Measurements from ENCODE around the gene BTBD16. TPM values are rescaled to one million over a fixed set of nuclear protein-coding genes. Genes with fewer than 3 reads are reported as not detected.

The BTBD16 gene
- total RNA-seq, 2 experiments from 2014 or later, result not detected

- no peak overlapping the region for H3K4me3 Mint-ChIP-seq
- no peak overlapping the region for H3K27ac Mint-ChIP-seq
- DNase-seq (no peak), ATAC-seq (ENCODE audit: low read depth) (no peak)
- POLR2A ChIA-PET, result no interaction called here
- no peaks in the 10 kb centered on the region for H3K36me3 Mint-ChIP-seq
- peaks cover 9% of the 10 kb centered on the region for H3K27me3 Mint-ChIP-seq
- H3K9me3 Mint-ChIP-seq, result no peaks in the 10 kb centered on the region
- peaks cover 3% of the 10 kb centered on the region for H3K4me1 Mint-ChIP-seq
These were observed 17.8 kb downstream of the BTBD16 start for GRCh38 chr10:122288917-122289316.

GRCh38 chr10:122290334-122290733 lies 19.2 kb downstream of the BTBD16 start:
- Mint-ChIP-seq H3K36me3 (no peaks in the 10 kb centered on the region), H3K27me3 (peaks cover 5% of the 10 kb centered on the region), H3K4me1 (peaks cover 10% of the 10 kb centered on the region), H3K27ac (no peak overlapping the region), H3K4me3 (no peak overlapping the region), H3K9me3 (no peaks in the 10 kb centered on the region)
- ATAC-seq (ENCODE audit: low read depth) (no peak), DNase-seq (no peak)
- POLR2A ChIA-PET, result no interaction called here

GRCh38 chr10:122290833-122291532 lies 19.9 kb downstream of the BTBD16 start:
- POLR2A ChIA-PET, result no interaction called here
- Mint-ChIP-seq H3K27ac (no peak overlapping the region), H3K4me1 (peaks cover 16% of the 10 kb centered on the region), H3K9me3 (no peaks in the 10 kb centered on the region), H3K27me3 (peaks cover 5% of the 10 kb centered on the region), H3K36me3 (no peaks in the 10 kb centered on the region), H3K4me3 (no peak overlapping the region)
- ATAC-seq (ENCODE audit: low read depth) (no peak), DNase-seq (no peak)

GRCh38 chr10:122291739-122292138 lies 20.6 kb downstream of the BTBD16 start:
- no peak overlapping the region for H3K27ac Mint-ChIP-seq
- no peaks in the 10 kb centered on the region for H3K36me3 Mint-ChIP-seq
- ATAC-seq (ENCODE audit: low read depth) (no peak), DNase-seq (no peak)
- peaks cover 11% of the 10 kb centered on the region for H3K27me3 Mint-ChIP-seq
- H3K9me3 Mint-ChIP-seq, result no peaks in the 10 kb centered on the region
- POLR2A ChIA-PET, result no interaction called here
- H3K4me3 Mint-ChIP-seq, result no peak overlapping the region
- H3K4me1 Mint-ChIP-seq, result peaks cover 16% of the 10 kb centered on the region

GRCh38 chr10:122292376-122292775 lies 21.3 kb downstream of the BTBD16 start:
- Mint-ChIP-seq H3K27ac (no peak overlapping the region), H3K4me3 (no peak overlapping the region), H3K27me3 (peaks cover 16% of the 10 kb centered on the region), H3K36me3 (no peaks in the 10 kb centered on the region), H3K4me1 (peaks cover 16% of the 10 kb centered on the region), H3K9me3 (no peaks in the 10 kb centered on the region)
- POLR2A ChIA-PET, result no interaction called here
- DNase-seq (no peak), ATAC-seq (ENCODE audit: low read depth) (no peak)

GRCh38 chr10:122293156-122293960 lies 22.3 kb downstream of the BTBD16 start:
- H3K27ac Mint-ChIP-seq, result no peak overlapping the region
- H3K9me3 Mint-ChIP-seq, result no peaks in the 10 kb centered on the region
- peaks cover 21% of the 10 kb centered on the region for H3K27me3 Mint-ChIP-seq
- H3K36me3 Mint-ChIP-seq, result no peaks in the 10 kb centered on the region
- H3K4me1 Mint-ChIP-seq, result peaks cover 16% of the 10 kb centered on the region
- POLR2A ChIA-PET, result no interaction called here
- DNase-seq (no peak), ATAC-seq (ENCODE audit: low read depth) (no peak)
- H3K4me3 Mint-ChIP-seq, result no peak overlapping the region

- Mint-ChIP-seq H3K27ac (no peak overlapping the region), H3K36me3 (no peaks in the 10 kb centered on the region)
These were observed 22.9 kb downstream of the BTBD16 start for GRCh38 chr10:122293961-122294380.

GRCh38 chr10:122294511-122295450 lies 23.7 kb downstream of the BTBD16 start:
- Mint-ChIP-seq H3K4me3 (peak overlapping the region; percentile 2), H3K4me1 (peaks cover 15% of the 10 kb centered on the region), H3K36me3 (no peaks in the 10 kb centered on the region), H3K27ac (no peak overlapping the region), H3K9me3 (no peaks in the 10 kb centered on the region), H3K27me3 (peaks cover 21% of the 10 kb centered on the region)
- no peak for ATAC-seq (ENCODE audit: low read depth)
- DNase-seq, result no peak
- POLR2A ChIA-PET, result no interaction called here

More at GRCh38 chr10:122293961-122294380, 22.9 kb downstream of the BTBD16 start:
- Mint-ChIP-seq H3K4me3 (no peak overlapping the region), H3K9me3 (no peaks in the 10 kb centered on the region), H3K27me3 (peaks cover 21% of the 10 kb centered on the region), H3K4me1 (peaks cover 16% of the 10 kb centered on the region)
- no peak for ATAC-seq (ENCODE audit: low read depth)
- DNase-seq, result no peak
- POLR2A ChIA-PET, result no interaction called here

GRCh38 chr10:122295451-122295809 lies 24.3 kb downstream of the BTBD16 start:
- peaks cover 20% of the 10 kb centered on the region for H3K27me3 Mint-ChIP-seq
- peaks cover 13% of the 10 kb centered on the region for H3K4me1 Mint-ChIP-seq
- POLR2A ChIA-PET, result no interaction called here
- no peaks in the 10 kb centered on the region for H3K36me3 Mint-ChIP-seq
- DNase-seq (no peak), ATAC-seq (ENCODE audit: low read depth) (peak; percentile 72)
- no peaks in the 10 kb centered on the region for H3K9me3 Mint-ChIP-seq
- no peak overlapping the region for H3K27ac Mint-ChIP-seq
- H3K4me3 Mint-ChIP-seq, result peak overlapping the region; percentile 2

GRCh38 chr10:122296363-122297120 lies 25.4 kb downstream of the BTBD16 start:
- no peak overlapping the region for H3K4me3 Mint-ChIP-seq
- H3K27ac Mint-ChIP-seq, result no peak overlapping the region
- POLR2A ChIA-PET, result no interaction called here
- H3K9me3 Mint-ChIP-seq, result no peaks in the 10 kb centered on the region
- peaks cover 17% of the 10 kb centered on the region for H3K27me3 Mint-ChIP-seq
- H3K4me1 Mint-ChIP-seq, result peaks cover 13% of the 10 kb centered on the region
- H3K36me3 Mint-ChIP-seq, result no peaks in the 10 kb centered on the region
- no peak for DNase-seq
- ATAC-seq (ENCODE audit: low read depth), result no peak

- Mint-ChIP-seq H3K4me3 (no peak overlapping the region), H3K27ac (no peak overlapping the region), H3K36me3 (no peaks in the 10 kb centered on the region), H3K9me3 (no peaks in the 10 kb centered on the region), H3K4me1 (peaks cover 13% of the 10 kb centered on the region), H3K27me3 (peaks cover 22% of the 10 kb centered on the region)
- ATAC-seq (ENCODE audit: low read depth), result no peak
- no peak for DNase-seq
- POLR2A ChIA-PET, result no interaction called here
These were observed 26.5 kb downstream of the BTBD16 start for GRCh38 chr10:122297583-122297982.

GRCh38 chr10:122298206-122298597 lies 27.1 kb downstream of the BTBD16 start:
- Mint-ChIP-seq H3K27me3 (peaks cover 22% of the 10 kb centered on the region), H3K4me1 (peaks cover 13% of the 10 kb centered on the region), H3K4me3 (no peak overlapping the region), H3K36me3 (no peaks in the 10 kb centered on the region), H3K27ac (no peak overlapping the region), H3K9me3 (no peaks in the 10 kb centered on the region)
- ATAC-seq (ENCODE audit: low read depth) (no peak), DNase-seq (no peak)
- POLR2A ChIA-PET, result no interaction called here
